Smooth muscle cell (in vitro differentiated cells): ENCODE results near the gene CSHL1. TPM values are rescaled to one million over a fixed set of nuclear protein-coding genes. Genes with fewer than 3 reads are reported as not detected.

ENCODE experiments used
- DNase-seq: peaks from one replicate; lab custom pipeline; 2025; ENCODE audit not compliant: unreplicated experiment; lab: John Stamatoyannopoulos, UW
- H2AFZ ChIP-seq: fragments of 200-600 bp; sonication (generic); 2 replicates; pipeline ENCODE4 v1.6.0; 2016; ENCODE audit warnings: antibody characterized with exemption, low read depth, mild to moderate bottlenecking
- H3F3A ChIP-seq: fragments of 200-600 bp; sonication (generic); 2 replicates; pipeline ENCODE4 v1.6.0; 2017; ENCODE audit warnings: antibody characterized with exemption, low read depth
- H3K27ac ChIP-seq: fragments of 200-600 bp; sonication (generic); 2 replicates; pipeline ENCODE4 v1.5.1; 2016; ENCODE audit warnings: low read depth, mild to moderate bottlenecking
- H3K27me3 ChIP-seq: fragments of 200-600 bp; sonication (generic); 2 replicates; pipeline ENCODE4 v1.6.1; 2016; ENCODE audit warnings: low read depth, mild to moderate bottlenecking
- H3K36me3 ChIP-seq: fragments of 200-600 bp; sonication (generic); 2 replicates; pipeline ENCODE4 v1.5.1; 2016; ENCODE audit warnings: low read depth
- H3K4me1 ChIP-seq: fragments of 200-600 bp; sonication (generic); 2 replicates; pipeline ENCODE4 v1.5.1; 2016; ENCODE audit warnings: low read depth
- H3K4me2 ChIP-seq: fragments of 200-600 bp; sonication (generic); 2 replicates; pipeline ENCODE4 v1.6.0; 2016; ENCODE audit warnings: mild to moderate bottlenecking
- H3K4me3 ChIP-seq: fragments of 200-600 bp; sonication (generic); 2 replicates; pipeline ENCODE4 v1.5.1; 2016; ENCODE audit warnings: mild to moderate bottlenecking
- H3K79me2 ChIP-seq: fragments of 200-600 bp; sonication (generic); 2 replicates; pipeline ENCODE4 v1.6.0; 2016; ENCODE audit warnings: low read depth, mild to moderate bottlenecking
- H3K9ac ChIP-seq: fragments of 200-600 bp; sonication (generic); 2 replicates; pipeline ENCODE4 v1.6.0; 2016; ENCODE audit warnings: low read depth
- H3K9me3 ChIP-seq: fragments of 200-600 bp; sonication (generic); replicated peaks from 2 replicates; pipeline ENCODE4 v1.5.1; 2016; ENCODE audit warnings: low read depth
- H4K20me1 ChIP-seq: fragments of 200-600 bp; sonication (generic); 2 replicates; pipeline ENCODE4 v1.6.0; 2016; ENCODE audit warnings: low read depth
- CTCF ChIP-seq: fragments of 200-600 bp; sonication (generic); IDR thresholded peaks from 2 replicates; pipeline ENCODE4 v1.5.1; 2017; ENCODE audit warnings: borderline replicate concordance, mild to moderate bottlenecking, antibody characterized with exemption; ENCODE audit not compliant: insufficient read depth, poor library complexity, severe bottlenecking
- WGBS: methylation state at CpG from one replicate; pipeline ENCODE4 v1.1.7; 2016; ENCODE audit warnings: low lambda C conversion rate; 5-methylcytosine and 5-hydroxymethylcytosine counted together
- polyA plus RNA-seq: library from polyadenylated mRNA; unstranded; fragments of >200 nt; fragmentation: Nextera tagmentation; extraction: Ambion mirVana; gene quantifications from 2 replicates; pipeline ENCODE4 v1.2.1, GENCODE V29; 2016
- total RNA-seq: library from RNA; depleted of rRNA; stranded (reverse); fragments of >200 nt; gene quantifications from 2 replicates; pipeline ENCODE4 v1.2.3, GENCODE V29; 2014

CSHL1 gene
- total and polyA plus RNA-seq, 2 experiments from 2014 or later: not detected

DNA sequence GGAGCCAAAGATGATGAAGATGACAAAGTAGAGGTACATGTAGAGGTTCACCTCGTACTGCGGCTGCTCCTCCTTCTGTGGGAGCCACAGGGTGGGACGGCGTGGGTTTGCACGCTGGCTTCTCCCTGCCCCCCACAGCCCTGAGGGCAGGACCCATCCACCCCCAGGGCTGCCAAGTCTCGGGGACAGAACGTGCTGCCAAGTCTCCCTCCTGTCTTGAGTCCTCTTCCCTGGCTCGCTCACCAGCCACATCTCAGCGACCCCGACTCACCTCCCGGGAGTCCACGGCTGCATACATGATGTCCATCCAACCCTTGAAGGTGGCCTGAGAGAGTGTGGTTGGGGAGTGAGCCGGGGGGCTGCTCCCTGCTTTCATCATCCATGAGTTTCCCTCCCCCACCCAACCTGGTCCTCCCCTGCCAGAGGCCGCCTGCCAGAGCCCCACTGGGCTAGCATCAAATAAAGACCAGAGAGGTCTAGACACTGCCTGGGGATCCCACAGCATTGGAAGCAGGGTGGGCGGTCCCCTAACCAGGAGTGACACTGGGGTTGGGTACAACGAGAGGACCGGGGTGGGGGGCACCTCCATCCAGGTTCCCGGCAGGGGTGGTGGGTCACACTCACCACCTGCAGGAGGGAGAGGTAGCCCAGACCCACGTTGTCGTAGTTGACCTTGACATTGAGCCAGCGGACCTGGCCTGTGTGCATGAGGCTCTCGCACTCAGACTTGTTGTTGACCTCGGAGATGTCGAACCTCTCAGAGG lies 33.9 kb upstream of the CSHL1 start:
- no peaks in the 10 kb centered on the region for H3F3A ChIP-seq
- TF ChIP-seq CTCF: no peak

GRCh38 chr17:63943745-63944144 lies 32.7 kb upstream of the CSHL1 start:
- H3K79me2 ChIP-seq: no peaks in the 10 kb centered on the region
- no peak for DNase-seq
- no peaks in the 10 kb centered on the region for H3K9me3 ChIP-seq
- H3K27me3 ChIP-seq: no peaks in the 10 kb centered on the region
- 81% methylated on average over 8 of the region's 9 CpGs for WGBS
- no peak overlapping the region for H3K9ac ChIP-seq
- no peaks in the 10 kb centered on the region for H3K4me1 ChIP-seq
- no peaks in the 10 kb centered on the region for H4K20me1 ChIP-seq
- no peaks in the 10 kb centered on the region for H3K36me3 ChIP-seq
- no peak for TF ChIP-seq CTCF
- H3K4me3 ChIP-seq: no peak overlapping the region
- H2AFZ ChIP-seq: no peak overlapping the region
- no peak overlapping the region for H3K27ac ChIP-seq
- no peaks in the 10 kb centered on the region for H3F3A ChIP-seq
- H3K4me2 ChIP-seq: no peak overlapping the region

More for the DNA sequence above, 33.9 kb upstream of the CSHL1 start:
- H4K20me1 ChIP-seq: no peaks in the 10 kb centered on the region
- no peak overlapping the region for H3K9ac ChIP-seq
- H2AFZ ChIP-seq: no peak overlapping the region
- H3K4me2 ChIP-seq: no peak overlapping the region
- H3K27me3 ChIP-seq: no peaks in the 10 kb centered on the region
- H3K79me2 ChIP-seq: no peaks in the 10 kb centered on the region
- H3K27ac ChIP-seq: no peak overlapping the region
- DNase-seq: no peak
- H3K9me3 ChIP-seq: no peaks in the 10 kb centered on the region
- no peaks in the 10 kb centered on the region for H3K4me1 ChIP-seq
- WGBS: 87% methylated on average over 22 of the region's 24 CpGs
- H3K36me3 ChIP-seq: no peaks in the 10 kb centered on the region
- H3K4me3 ChIP-seq: no peak overlapping the region

DNA sequence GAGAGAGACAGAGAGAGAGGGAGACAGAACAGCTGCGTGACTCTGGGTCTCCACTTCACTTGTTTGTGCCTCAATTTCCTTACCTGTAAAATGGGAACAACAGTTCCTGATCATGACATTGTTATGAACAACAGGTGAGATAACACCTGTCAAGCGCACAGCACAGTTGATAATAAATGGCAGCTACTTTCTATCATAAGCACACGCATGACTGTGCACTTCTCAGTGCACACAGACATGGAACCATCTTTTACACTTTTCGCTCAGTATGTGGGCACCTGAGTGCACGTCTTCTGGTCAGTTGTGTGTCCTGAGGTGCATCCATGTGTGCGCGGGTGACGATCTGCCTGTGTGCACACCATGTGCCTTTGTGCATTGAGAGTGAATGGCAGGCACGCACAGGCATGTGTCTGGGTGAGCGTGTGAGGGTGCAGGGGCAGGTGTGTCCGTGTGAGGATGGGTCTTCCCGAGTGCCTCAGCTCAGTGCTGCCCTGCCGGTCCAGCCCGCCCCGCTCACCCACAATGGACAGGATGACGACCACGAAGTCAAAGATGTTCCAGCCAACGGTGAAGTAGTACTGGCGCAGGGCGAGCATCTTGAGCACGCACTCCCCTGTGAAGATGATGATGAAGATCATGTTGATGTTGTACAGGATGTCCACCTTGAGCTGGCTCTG lies 31.4 kb upstream of the CSHL1 start:
- H3K4me1 ChIP-seq: no peaks in the 10 kb centered on the region
- no peak overlapping the region for H3K9ac ChIP-seq
- H3K79me2 ChIP-seq: no peaks in the 10 kb centered on the region
- no peak for TF ChIP-seq CTCF
- no peaks in the 10 kb centered on the region for H3K9me3 ChIP-seq
- H3K4me3 ChIP-seq: no peak overlapping the region
- H2AFZ ChIP-seq: no peak overlapping the region
- WGBS: 93% methylated on average over 21 of the region's 21 CpGs
- H3F3A ChIP-seq: no peaks in the 10 kb centered on the region
- no peaks in the 10 kb centered on the region for H4K20me1 ChIP-seq
- no peak overlapping the region for H3K4me2 ChIP-seq
- no peaks in the 10 kb centered on the region for H3K36me3 ChIP-seq
- H3K27ac ChIP-seq: no peak overlapping the region
- no peaks in the 10 kb centered on the region for H3K27me3 ChIP-seq
- no peak for DNase-seq
